Measurements from ENCODE around the gene CFAP46. TPM values are rescaled to one million over a fixed set of nuclear protein-coding genes. Genes with fewer than 3 reads are reported as not detected.

The CFAP46 gene
- total and polyA plus RNA-seq, 2 experiments from 2014 or later, result 3.1 to 5.4 TPM

DNA sequence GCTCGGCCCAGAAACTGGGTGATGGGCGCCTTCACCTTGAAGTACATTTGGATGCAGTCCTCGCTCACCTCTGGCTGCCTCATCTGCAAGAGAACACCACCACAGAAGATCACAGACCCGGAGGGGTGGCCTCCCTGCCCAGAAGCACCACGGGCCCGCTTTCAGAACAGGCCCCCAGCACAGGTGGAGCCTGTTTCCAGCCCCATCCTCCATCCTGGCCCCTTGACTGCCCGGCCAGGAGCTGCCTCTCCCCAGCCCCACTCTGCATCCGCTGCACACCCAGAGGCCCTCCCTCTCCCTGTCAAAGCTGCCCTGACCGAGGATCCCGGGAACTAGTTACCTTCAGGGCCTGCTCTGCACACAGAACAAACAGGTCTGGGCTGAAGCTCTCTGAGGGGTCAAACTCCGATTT, 724 bp downstream of the CFAP46 start:
- H3K36me3 Mint-ChIP-seq (ENCODE audit: low read depth), result no peaks in the 10 kb centered on the region; the same call in 2 of the 3 replicates
- DNase-seq (ENCODE audit: low spot score) (no peak), ATAC-seq (peak; percentile 3; the same call in 2 of the 3 replicates)

GRCh38 chr10:132940791-132941465, 1.4 kb downstream of the CFAP46 start:
- Histone ChIP-seq H3K4me2 (no peak overlapping the region), H3K9me2 (ENCODE audit: insufficient read depth) (no peaks in the 10 kb centered on the region), H3K4me3 (no peak overlapping the region), H2AFZ (no peak overlapping the region), H3K4me1 (ENCODE audit: insufficient read depth) (no peaks in the 10 kb centered on the region), H4K20me1 (replicated peaks; ENCODE audit: insufficient read depth) (no peaks in the 10 kb centered on the region), H3K36me3 (ENCODE audit: insufficient read depth) (no peaks in the 10 kb centered on the region), H3K79me2 (replicated peaks; ENCODE audit: insufficient read depth) (no peaks in the 10 kb centered on the region), H3K27ac (ENCODE audit: low read depth) (no peak overlapping the region), H3K27me3 (ENCODE audit: insufficient read depth) (no peaks in the 10 kb centered on the region), H3F3A (replicated peaks; ENCODE audit: low read depth) (no peaks in the 10 kb centered on the region)
- Mint-ChIP-seq H3K27me3 (ENCODE audit: insufficient read depth, low read depth, poor library complexity) (peaks cover 16% of the 10 kb centered on the region), H3K27ac (no peak overlapping the region), H3K36me3 (ENCODE audit: low read depth) (no peaks in the 10 kb centered on the region; the same call in 2 of the 3 replicates), H3K9me3 (no peaks in the 10 kb centered on the region), H3K4me1 (peaks cover 3% of the 10 kb centered on the region; the same call in 2 of the 3 replicates), H3K4me3 (peak overlapping the region; percentile 77)
- DNase-seq (ENCODE audit: low spot score) (no peak), ATAC-seq (no peak)
- TF ChIP-seq, protein P1, sequence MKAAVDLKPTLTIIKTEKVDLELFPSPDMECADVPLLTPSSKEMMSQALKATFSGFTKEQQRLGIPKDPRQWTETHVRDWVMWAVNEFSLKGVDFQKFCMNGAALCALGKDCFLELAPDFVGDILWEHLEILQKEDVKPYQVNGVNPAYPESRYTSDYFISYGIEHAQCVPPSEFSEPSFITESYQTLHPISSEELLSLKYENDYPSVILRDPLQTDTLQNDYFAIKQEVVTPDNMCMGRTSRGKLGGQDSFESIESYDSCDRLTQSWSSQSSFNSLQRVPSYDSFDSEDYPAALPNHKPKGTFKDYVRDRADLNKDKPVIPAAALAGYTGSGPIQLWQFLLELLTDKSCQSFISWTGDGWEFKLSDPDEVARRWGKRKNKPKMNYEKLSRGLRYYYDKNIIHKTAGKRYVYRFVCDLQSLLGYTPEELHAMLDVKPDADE (IDR thresholded peaks at IDR 0.05), result no peak
- no peak for TF ChIP-seq ZNF114 (CRISPR knock-in tag; IDR thresholded peaks at IDR 0.05)
- no peak for TF ChIP-seq REST (IDR thresholded peaks at IDR 0.05; ENCODE audit: unreplicated experiment)
- TF ChIP-seq, protein P2, sequence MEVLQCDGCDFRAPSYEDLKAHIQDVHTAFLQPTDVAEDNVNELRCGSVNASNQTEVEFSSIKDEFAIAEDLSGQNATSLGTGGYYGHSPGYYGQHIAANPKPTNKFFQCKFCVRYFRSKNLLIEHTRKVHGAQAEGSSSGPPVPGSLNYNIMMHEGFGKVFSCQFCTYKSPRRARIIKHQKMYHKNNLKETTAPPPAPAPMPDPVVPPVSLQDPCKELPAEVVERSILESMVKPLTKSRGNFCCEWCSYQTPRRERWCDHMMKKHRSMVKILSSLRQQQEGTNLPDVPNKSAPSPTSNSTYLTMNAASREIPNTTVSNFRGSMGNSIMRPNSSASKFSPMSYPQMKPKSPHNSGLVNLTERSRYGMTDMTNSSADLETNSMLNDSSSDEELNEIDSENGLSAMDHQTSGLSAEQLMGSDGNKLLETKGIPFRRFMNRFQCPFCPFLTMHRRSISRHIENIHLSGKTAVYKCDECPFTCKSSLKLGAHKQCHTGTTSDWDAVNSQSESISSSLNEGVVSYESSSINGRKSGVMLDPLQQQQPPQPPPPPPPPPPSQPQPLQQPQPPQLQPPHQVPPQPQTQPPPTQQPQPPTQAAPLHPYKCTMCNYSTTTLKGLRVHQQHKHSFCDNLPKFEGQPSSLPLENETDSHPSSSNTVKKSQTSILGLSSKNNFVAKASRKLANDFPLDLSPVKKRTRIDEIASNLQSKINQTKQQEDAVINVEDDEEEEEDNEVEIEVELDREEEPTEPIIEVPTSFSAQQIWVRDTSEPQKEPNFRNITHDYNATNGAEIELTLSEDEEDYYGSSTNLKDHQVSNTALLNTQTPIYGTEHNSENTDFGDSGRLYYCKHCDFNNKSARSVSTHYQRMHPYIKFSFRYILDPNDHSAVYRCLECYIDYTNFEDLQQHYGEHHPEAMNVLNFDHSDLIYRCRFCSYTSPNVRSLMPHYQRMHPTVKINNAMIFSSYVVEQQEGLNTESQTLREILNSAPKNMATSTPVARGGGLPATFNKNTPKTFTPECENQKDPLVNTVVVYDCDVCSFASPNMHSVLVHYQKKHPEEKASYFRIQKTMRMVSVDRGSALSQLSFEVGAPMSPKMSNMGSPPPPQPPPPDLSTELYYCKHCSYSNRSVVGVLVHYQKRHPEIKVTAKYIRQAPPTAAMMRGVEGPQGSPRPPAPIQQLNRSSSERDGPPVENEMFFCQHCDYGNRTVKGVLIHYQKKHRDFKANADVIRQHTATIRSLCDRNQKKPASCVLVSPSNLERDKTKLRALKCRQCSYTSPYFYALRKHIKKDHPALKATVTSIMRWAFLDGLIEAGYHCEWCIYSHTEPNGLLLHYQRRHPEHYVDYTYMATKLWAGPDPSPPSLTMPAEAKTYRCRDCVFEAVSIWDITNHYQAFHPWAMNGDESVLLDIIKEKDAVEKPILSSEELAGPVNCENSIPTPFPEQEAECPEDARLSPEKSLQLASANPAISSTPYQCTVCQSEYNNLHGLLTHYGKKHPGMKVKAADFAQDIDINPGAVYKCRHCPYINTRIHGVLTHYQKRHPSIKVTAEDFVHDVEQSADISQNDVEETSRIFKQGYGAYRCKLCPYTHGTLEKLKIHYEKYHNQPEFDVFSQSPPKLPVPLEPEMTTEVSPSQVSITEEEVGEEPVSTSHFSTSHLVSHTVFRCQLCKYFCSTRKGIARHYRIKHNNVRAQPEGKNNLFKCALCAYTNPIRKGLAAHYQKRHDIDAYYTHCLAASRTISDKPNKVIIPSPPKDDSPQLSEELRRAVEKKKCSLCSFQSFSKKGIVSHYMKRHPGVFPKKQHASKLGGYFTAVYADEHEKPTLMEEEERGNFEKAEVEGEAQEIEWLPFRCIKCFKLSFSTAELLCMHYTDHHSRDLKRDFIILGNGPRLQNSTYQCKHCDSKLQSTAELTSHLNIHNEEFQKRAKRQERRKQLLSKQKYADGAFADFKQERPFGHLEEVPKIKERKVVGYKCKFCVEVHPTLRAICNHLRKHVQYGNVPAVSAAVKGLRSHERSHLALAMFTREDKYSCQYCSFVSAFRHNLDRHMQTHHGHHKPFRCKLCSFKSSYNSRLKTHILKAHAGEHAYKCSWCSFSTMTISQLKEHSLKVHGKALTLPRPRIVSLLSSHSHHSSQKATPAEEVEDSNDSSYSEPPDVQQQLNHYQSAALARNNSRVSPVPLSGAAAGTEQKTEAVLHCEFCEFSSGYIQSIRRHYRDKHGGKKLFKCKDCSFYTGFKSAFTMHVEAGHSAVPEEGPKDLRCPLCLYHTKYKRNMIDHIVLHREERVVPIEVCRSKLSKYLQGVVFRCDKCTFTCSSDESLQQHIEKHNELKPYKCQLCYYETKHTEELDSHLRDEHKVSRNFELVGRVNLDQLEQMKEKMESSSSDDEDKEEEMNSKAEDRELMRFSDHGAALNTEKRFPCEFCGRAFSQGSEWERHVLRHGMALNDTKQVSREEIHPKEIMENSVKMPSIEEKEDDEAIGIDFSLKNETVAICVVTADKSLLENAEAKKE (CRISPR knock-in tag; IDR thresholded peaks at IDR 0.05), result no peak

More for the DNA sequence above, 724 bp downstream of the CFAP46 start:
- Histone ChIP-seq H3K27me3 (ENCODE audit: insufficient read depth) (no peaks in the 10 kb centered on the region), H3K36me3 (ENCODE audit: insufficient read depth) (no peaks in the 10 kb centered on the region), H3K79me2 (replicated peaks; ENCODE audit: insufficient read depth) (no peaks in the 10 kb centered on the region), H3K4me2 (peak overlapping the region; percentile 84), H4K20me1 (replicated peaks; ENCODE audit: insufficient read depth) (no peaks in the 10 kb centered on the region), H3K27ac (ENCODE audit: low read depth) (no peak overlapping the region), H3K4me3 (peak overlapping the region; percentile 62), H2AFZ (peak overlapping the region; percentile 74; the same call in 1 of the 2 replicates), H3K4me1 (ENCODE audit: insufficient read depth) (no peaks in the 10 kb centered on the region), H3K9me2 (ENCODE audit: insufficient read depth) (no peaks in the 10 kb centered on the region), H3F3A (replicated peaks; ENCODE audit: low read depth) (no peaks in the 10 kb centered on the region)
- Mint-ChIP-seq H3K27ac (no peak overlapping the region), H3K9me3 (no peaks in the 10 kb centered on the region), H3K27me3 (ENCODE audit: insufficient read depth, low read depth, poor library complexity) (peaks cover 18% of the 10 kb centered on the region), H3K4me3 (peak overlapping the region; percentile 77), H3K4me1 (peaks cover 3% of the 10 kb centered on the region; the same call in 2 of the 3 replicates)
- TF ChIP-seq POLR2AphosphoS5 (IDR thresholded peaks at IDR 0.05; ENCODE audit: low read depth) (no peak), ZNF331 (CRISPR knock-in tag; IDR thresholded peaks at IDR 0.05; ENCODE audit: low read depth) (no peak), EZH2phosphoT487 (IDR thresholded peaks at IDR 0.05; ENCODE audit: unreplicated experiment) (no peak)
- TF ChIP-seq, protein P3, sequence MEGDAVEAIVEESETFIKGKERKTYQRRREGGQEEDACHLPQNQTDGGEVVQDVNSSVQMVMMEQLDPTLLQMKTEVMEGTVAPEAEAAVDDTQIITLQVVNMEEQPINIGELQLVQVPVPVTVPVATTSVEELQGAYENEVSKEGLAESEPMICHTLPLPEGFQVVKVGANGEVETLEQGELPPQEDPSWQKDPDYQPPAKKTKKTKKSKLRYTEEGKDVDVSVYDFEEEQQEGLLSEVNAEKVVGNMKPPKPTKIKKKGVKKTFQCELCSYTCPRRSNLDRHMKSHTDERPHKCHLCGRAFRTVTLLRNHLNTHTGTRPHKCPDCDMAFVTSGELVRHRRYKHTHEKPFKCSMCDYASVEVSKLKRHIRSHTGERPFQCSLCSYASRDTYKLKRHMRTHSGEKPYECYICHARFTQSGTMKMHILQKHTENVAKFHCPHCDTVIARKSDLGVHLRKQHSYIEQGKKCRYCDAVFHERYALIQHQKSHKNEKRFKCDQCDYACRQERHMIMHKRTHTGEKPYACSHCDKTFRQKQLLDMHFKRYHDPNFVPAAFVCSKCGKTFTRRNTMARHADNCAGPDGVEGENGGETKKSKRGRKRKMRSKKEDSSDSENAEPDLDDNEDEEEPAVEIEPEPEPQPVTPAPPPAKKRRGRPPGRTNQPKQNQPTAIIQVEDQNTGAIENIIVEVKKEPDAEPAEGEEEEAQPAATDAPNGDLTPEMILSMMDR (conservative IDR thresholded peaks at IDR 0.05; ENCODE audit: low read depth in 2 of 2), result no peak
